ENCODE results near the gene AKT2. TPM values are rescaled to one million over a fixed set of nuclear protein-coding genes. Genes with fewer than 3 reads are reported as not detected.
A peak's percentile ranks its signal among the peaks of the same experiment; 100 is the strongest.

Gene AKT2
- total and polyA plus RNA-seq, 10 of the 15 experiments (the other 5 are each of a cell fraction or from before 2014, with no cell fraction given): 1.0 to 185 (median 71.5) TPM

GRCh38 chr19:40231057-40231456 is 54.1 kb downstream of the AKT2 start:
- Histone ChIP-seq H4K20me1 (ENCODE audit: control insufficient read depth, insufficient read depth) (no peaks in the 10 kb centered on the region), H3K36me3 (ENCODE audit: control insufficient read depth in 2 of 2, insufficient read depth in 2 of 2, low read length in 1 of 2) (peaks cover 5 to 16% of the 10 kb centered on the region in 2 experiments; a peak in 3 of 4 replicates), H3K4me3 (no peak overlapping the region), H3K9me3 (replicated peaks; ENCODE audit: control insufficient read depth, insufficient read depth, low read length) (no peaks in the 10 kb centered on the region), H2AFZ (ENCODE audit: control insufficient read depth, low read depth, low read length) (no peak overlapping the region), H3K27ac (ENCODE audit: control insufficient read depth, insufficient read depth) (no peak overlapping the region), H3K4me1 (ENCODE audit: control insufficient read depth, insufficient read depth, low read length) (no peaks in the 10 kb centered on the region), H3K27me3 (replicated peaks in 1 of 2; ENCODE audit: control insufficient read depth in 2 of 2, insufficient read depth in 2 of 2, low read length in 1 of 2) (peaks cover 0 to 7% of the 10 kb centered on the region in 2 experiments; a peak in 3 of 4 replicates), H3K79me2 (ENCODE audit: control insufficient read depth, insufficient read depth, low read length) (no peaks in the 10 kb centered on the region), H3K4me2 (ENCODE audit: control insufficient read depth, insufficient read depth) (no peak overlapping the region), H3K9ac (ENCODE audit: control insufficient read depth, insufficient read depth, low read length) (no peak overlapping the region)
- no peak for FAIRE-seq
- no peak for ATAC-seq
- ChIA-PET POLR2A (interaction anchor here (0.7 kb wide), 1 partner anchor 293 kb away, joined by 3 read pairs; no protein-coding TSS in a partner anchor), SMC1A (ENCODE audit: uncharacterized antibody, unreplicated experiment) (no interaction called here), CTCF (interaction anchor here (1.2 kb wide), 1 partner anchor 91 kb away, joined by 4 read pairs; no protein-coding TSS in a partner anchor), RAD21 (ENCODE audit: unreplicated experiment) (no interaction called here)
- WGBS (ENCODE audit: insufficient coverage, insufficient replicate concordance, low lambda C conversion rate, missing lambda C conversion rate): 85% methylated on average over 6 of the region's 6 CpGs
- TF ChIP-seq POLR2A (IDR thresholded peaks at IDR 0.05; ENCODE audit: low read depth, low read length): peak; percentile 23; the same call in 1 of the 2 replicates
- TF ChIP-seq SMAD5 (IDR thresholded peaks at IDR 0.05; ENCODE audit: low read depth): no peak
- BruUV-seq (replicated peaks): TSS peak; percentile 31
- no peak for DNase-seq (ENCODE audit: low read depth, low spot score)
- intact Hi-C loops (cut with micrococcal nuclease; ENCODE audit: unreplicated experiment) (no loop called here), in situ Hi-C loops (cut with MboI) (no loop called here)

- Histone ChIP-seq H3K27ac (ENCODE audit: control insufficient read depth, insufficient read depth) (no peak overlapping the region), H3K4me2 (ENCODE audit: control insufficient read depth, insufficient read depth) (no peak overlapping the region), H3K9me3 (replicated peaks; ENCODE audit: control insufficient read depth, insufficient read depth, low read length) (no peaks in the 10 kb centered on the region), H3K27me3 (replicated peaks in 1 of 2; ENCODE audit: control insufficient read depth in 2 of 2, insufficient read depth in 2 of 2, low read length in 1 of 2) (peaks cover 1 to 12% of the 10 kb centered on the region in 2 experiments; a peak in 3 of 4 replicates), H3K36me3 (ENCODE audit: control insufficient read depth in 2 of 2, insufficient read depth in 2 of 2, low read length in 1 of 2) (peaks cover 0 to 5% of the 10 kb centered on the region in 2 experiments; a peak in 2 of 4 replicates), H3K4me3 (no peak overlapping the region), H4K20me1 (ENCODE audit: control insufficient read depth, insufficient read depth) (no peaks in the 10 kb centered on the region), H2AFZ (ENCODE audit: control insufficient read depth, low read depth, low read length) (no peak overlapping the region), H3K79me2 (ENCODE audit: control insufficient read depth, insufficient read depth, low read length) (no peaks in the 10 kb centered on the region), H3K9ac (ENCODE audit: control insufficient read depth, insufficient read depth, low read length) (no peak overlapping the region), H3K4me1 (ENCODE audit: control insufficient read depth, insufficient read depth, low read length) (no peaks in the 10 kb centered on the region)
- in situ Hi-C loops (cut with MboI): no loop called here
- intact Hi-C loops (cut with micrococcal nuclease; ENCODE audit: unreplicated experiment): no loop called here
- SMC1A ChIA-PET (ENCODE audit: uncharacterized antibody, unreplicated experiment): no interaction called here
- RAD21 ChIA-PET (ENCODE audit: unreplicated experiment): no interaction called here
- WGBS (ENCODE audit: insufficient coverage, insufficient replicate concordance, low lambda C conversion rate, missing lambda C conversion rate): 69% methylated on average over 4 of the region's 4 CpGs
- TF ChIP-seq RFX5 (IDR thresholded peaks at IDR 0.05; ENCODE audit: low read depth, low read length) (no peak), IRF3 (IDR thresholded peaks at IDR 0.05) (no peak), NR2C1 (IDR thresholded peaks at IDR 0.05) (no peak), PBX3 (IDR thresholded peaks at IDR 0.05; ENCODE audit: insufficient replicate concordance, low read depth, low read length) (no peak), BCLAF1 (IDR thresholded peaks at IDR 0.05) (no peak), PML (IDR thresholded peaks at IDR 0.05; ENCODE audit: low read length) (no peak), ZBTB33 (IDR thresholded peaks at IDR 0.05) (no peak), NBN (IDR thresholded peaks at IDR 0.05) (no peak), RUNX3 (IDR thresholded peaks at IDR 0.05; ENCODE audit: low read length) (no peak)
- BruUV-seq (replicated peaks): no TSS peak
- POLR2A ChIA-PET: no interaction called here
- FAIRE-seq: no peak
- DNase-seq (ENCODE audit: low read depth, low spot score): no peak
- ATAC-seq: no peak
- CTCF ChIA-PET: no interaction called here
Measured at GRCh38 chr19:40229926-40230417, 55.2 kb downstream of the AKT2 start.

Data from GM12878 (cell line).